GM10266 (cell line): ENCODE results near the gene NADSYN1.

Source experiments
- DNase-seq: peaks from one replicate; pipeline ENCODE4 v3.0.0; 2012; ENCODE audit errors: extremely low spot score
- CTCF ChIP-seq: IDR thresholded peaks from 2 replicates; pipeline ENCODE4 v1.5.1; 2012; ENCODE audit warnings: mild to moderate bottlenecking, low read depth; ENCODE audit not compliant: control insufficient read depth, insufficient read depth; ENCODE audit errors: missing control alignments

The NADSYN1 gene

GRCh38 chr11:71542382-71542781 lies 89.4 kb downstream of the NADSYN1 start:
- no peak for DNase-seq

GRCh38 chr11:71542879-71543777 lies 90.1 kb downstream of the NADSYN1 start:
- DNase-seq, result no peak
- no peak for TF ChIP-seq CTCF

More at GRCh38 chr11:71542382-71542781, 89.4 kb downstream of the NADSYN1 start:
- TF ChIP-seq CTCF, result no peak

GRCh38 chr11:71543866-71544265 lies 90.9 kb downstream of the NADSYN1 start:
- no peak for TF ChIP-seq CTCF

GRCh38 chr11:71544525-71545214 lies 91.7 kb downstream of the NADSYN1 start:
- DNase-seq, result no peak
- TF ChIP-seq CTCF, result no peak

More at GRCh38 chr11:71543866-71544265, 90.9 kb downstream of the NADSYN1 start:
- no peak for DNase-seq

- TF ChIP-seq CTCF, result no peak
- no peak for DNase-seq
Measured at GRCh38 chr11:71545405-71545966, 92.5 kb downstream of the NADSYN1 start.

GRCh38 chr11:71548120-71548519 lies 95.1 kb downstream of the NADSYN1 start, which contains the start of gene KRTAP5-9:
Gene KRTAP5-9, plus strand, starts transcription at chr11:71548420. Its CDS starts 238 bp downstream, at chr11:71548658.
- DNase-seq, result no peak
- no peak for TF ChIP-seq CTCF
